Measurements from ENCODE around the gene RAMACL.

The RAMACL gene

GRCh38 chr6:166563200-166563599 is 23.3 kb downstream of the RAMACL start:
- H3K4me1 ChIP-seq: peaks cover 0 to 16% (median 14%) of the 10 kb centered on the region in 10 experiments; a peak in 14 of 20 replicates
- H3K4me3 ChIP-seq: no peak overlapping the region
- no peak overlapping the region for H3K27ac ChIP-seq
- peaks cover 0 to 7% (median 0%) of the 10 kb centered on the region in 11 experiments; a peak in 4 of 22 replicates for H4K20me1 ChIP-seq
- no peak for TF ChIP-seq Cebpa-rat (IDR thresholded peaks at IDR 0.05)
- peak overlapping the region in 9 of 11 experiments; percentile 43 to 60 (median 51); a peak in 14 of 22 replicates for H3K4me2 ChIP-seq
- H3K27me3 ChIP-seq: no peaks in the 10 kb centered on the region
- H3K9me3 ChIP-seq (replicated peaks in 1 of 11): peaks cover 0 to 24% (median 6%) of the 10 kb centered on the region in 11 experiments; a peak in 10 of 22 replicates
- H3K9ac ChIP-seq: no peak overlapping the region
- peaks cover 0 to 4% (median 0%) of the 10 kb centered on the region in 11 experiments; a peak in 3 of 22 replicates for H3K36me3 ChIP-seq

GRCh38 chr6:166562726-166563125 is 23.8 kb downstream of the RAMACL start:
- Histone ChIP-seq H3K4me3 (no peak overlapping the region), H3K9ac (no peak overlapping the region), H3K27me3 (no peaks in the 10 kb centered on the region), H3K36me3 (peaks cover 0 to 4% (median 0%) of the 10 kb centered on the region in 11 experiments; a peak in 3 of 22 replicates), H3K4me2 (peak overlapping the region in 9 of 11 experiments; percentile 43 to 60 (median 51); a peak in 9 of 22 replicates), H3K4me1 (peaks cover 0 to 16% (median 14%) of the 10 kb centered on the region in 10 experiments; a peak in 15 of 20 replicates), H3K27ac (no peak overlapping the region), H4K20me1 (peaks cover 0 to 7% (median 0%) of the 10 kb centered on the region in 11 experiments; a peak in 4 of 22 replicates), H3K9me3 (replicated peaks in 1 of 11) (peaks cover 0 to 24% (median 6%) of the 10 kb centered on the region in 11 experiments; a peak in 10 of 22 replicates)
- no peak for TF ChIP-seq Cebpa-rat (IDR thresholded peaks at IDR 0.05)

- Histone ChIP-seq H3K27ac (no peak overlapping the region), H3K4me1 (peaks cover 5 to 20% (median 17%) of the 10 kb centered on the region in 10 experiments), H3K27me3 (no peaks in the 10 kb centered on the region), H3K4me3 (no peak overlapping the region), H3K9me3 (replicated peaks in 1 of 11) (peaks cover 0 to 24% (median 6%) of the 10 kb centered on the region in 11 experiments; a peak in 10 of 22 replicates), H4K20me1 (peaks cover 0 to 7% (median 0%) of the 10 kb centered on the region in 11 experiments; a peak in 4 of 22 replicates), H3K4me2 (no peak overlapping the region), H3K36me3 (peaks cover 0 to 4% (median 0%) of the 10 kb centered on the region in 11 experiments; a peak in 3 of 22 replicates), H3K9ac (no peak overlapping the region)
- TF ChIP-seq Cebpa-rat (IDR thresholded peaks at IDR 0.05): no peak
Observed at GRCh38 chr6:166561771-166562359, 24.6 kb downstream of the RAMACL start.

GRCh38 chr6:166560222-166560621 is 26.3 kb downstream of the RAMACL start:
- Histone ChIP-seq H4K20me1 (peaks cover 0 to 15% (median 0%) of the 10 kb centered on the region in 11 experiments; a peak in 3 of 22 replicates), H3K4me2 (no peak overlapping the region), H3K27ac (no peak overlapping the region), H3K9ac (no peak overlapping the region), H3K4me1 (peaks cover 8 to 23% (median 20%) of the 10 kb centered on the region in 10 experiments), H3K27me3 (no peaks in the 10 kb centered on the region), H3K4me3 (no peak overlapping the region), H3K9me3 (replicated peaks in 1 of 11) (peaks cover 0 to 24% (median 6%) of the 10 kb centered on the region in 11 experiments; a peak in 10 of 22 replicates), H3K36me3 (peaks cover 0 to 4% (median 0%) of the 10 kb centered on the region in 11 experiments; a peak in 3 of 22 replicates)
- no peak for TF ChIP-seq Cebpa-rat (IDR thresholded peaks at IDR 0.05)

GRCh38 chr6:166559662-166560061 is 26.8 kb downstream of the RAMACL start:
- H4K20me1 ChIP-seq: peaks cover 0 to 10% (median 0%) of the 10 kb centered on the region in 11 experiments; a peak in 3 of 22 replicates
- no peaks in the 10 kb centered on the region for H3K27me3 ChIP-seq
- H3K36me3 ChIP-seq: peaks cover 0 to 4% (median 0%) of the 10 kb centered on the region in 11 experiments; a peak in 2 of 22 replicates
- H3K9me3 ChIP-seq (replicated peaks in 1 of 11): peaks cover 0 to 24% (median 6%) of the 10 kb centered on the region in 11 experiments; a peak in 10 of 22 replicates
- peaks cover 8 to 23% (median 20%) of the 10 kb centered on the region in 10 experiments for H3K4me1 ChIP-seq
- H3K4me3 ChIP-seq: no peak overlapping the region
- TF ChIP-seq Cebpa-rat (IDR thresholded peaks at IDR 0.05): no peak
- H3K9ac ChIP-seq: no peak overlapping the region
- H3K27ac ChIP-seq: no peak overlapping the region
- H3K4me2 ChIP-seq: no peak overlapping the region

- H3K27me3 ChIP-seq: no peaks in the 10 kb centered on the region
- H3K9ac ChIP-seq: no peak overlapping the region
- peaks cover 0 to 24% (median 6%) of the 10 kb centered on the region in 11 experiments; a peak in 10 of 22 replicates for H3K9me3 ChIP-seq (replicated peaks in 1 of 11)
- no peak overlapping the region for H3K4me3 ChIP-seq
- TF ChIP-seq Cebpa-rat (IDR thresholded peaks at IDR 0.05): no peak
- peaks cover 8 to 22% (median 19%) of the 10 kb centered on the region in 10 experiments for H3K4me1 ChIP-seq
- H3K4me2 ChIP-seq: no peak overlapping the region
- H3K36me3 ChIP-seq: peaks cover 0 to 4% (median 0%) of the 10 kb centered on the region in 11 experiments; a peak in 1 of 22 replicates
- H4K20me1 ChIP-seq: peaks cover 0 to 14% (median 0%) of the 10 kb centered on the region in 11 experiments; a peak in 2 of 22 replicates
- no peak overlapping the region for H3K27ac ChIP-seq
Observed at GRCh38 chr6:166559211-166559610, 27.3 kb downstream of the RAMACL start.

- Histone ChIP-seq H3K27me3 (no peaks in the 10 kb centered on the region), H3K4me1 (peaks cover 5 to 16% (median 11%) of the 10 kb centered on the region in 10 experiments), H3K36me3 (peaks cover 0 to 4% (median 0%) of the 10 kb centered on the region in 11 experiments; a peak in 1 of 22 replicates), H3K9ac (no peak overlapping the region), H3K4me2 (no peak overlapping the region), H3K9me3 (replicated peaks in 1 of 11) (peaks cover 0 to 24% (median 6%) of the 10 kb centered on the region in 11 experiments; a peak in 10 of 22 replicates), H3K27ac (no peak overlapping the region), H3K4me3 (no peak overlapping the region), H4K20me1 (peaks cover 0 to 11% (median 0%) of the 10 kb centered on the region in 11 experiments; a peak in 2 of 22 replicates)
- TF ChIP-seq Cebpa-rat (IDR thresholded peaks at IDR 0.05): no peak
Observed at GRCh38 chr6:166558156-166559005, 28.1 kb downstream of the RAMACL start.

- H3K9me3 ChIP-seq (replicated peaks in 1 of 11): peaks cover 0 to 24% (median 6%) of the 10 kb centered on the region in 11 experiments; a peak in 10 of 22 replicates
- H3K4me3 ChIP-seq: no peak overlapping the region
- H3K27me3 ChIP-seq: no peaks in the 10 kb centered on the region
- no peaks in the 10 kb centered on the region; a peak in 1 of 22 replicates for H3K36me3 ChIP-seq
- H3K4me2 ChIP-seq: peak overlapping the region in 10 of 11 experiments; percentile 8 to 73 (median 36); a peak in 15 of 22 replicates
- H3K4me1 ChIP-seq: peaks cover 8 to 23% (median 20%) of the 10 kb centered on the region in 10 experiments
- no peak overlapping the region for H3K9ac ChIP-seq
- peaks cover 0 to 15% (median 0%) of the 10 kb centered on the region in 11 experiments; a peak in 2 of 22 replicates for H4K20me1 ChIP-seq
- TF ChIP-seq Cebpa-rat (IDR thresholded peaks at IDR 0.05): no peak
- H3K27ac ChIP-seq: 0 out of 22 replicates have a peak overlapping the region, but pooled peaks of 1 of the 11 experiments have one; percentile 9
Observed at GRCh38 chr6:166556863-166557322, 29.6 kb downstream of the RAMACL start.
